HG02973 (cell line): ENCODE measurements around the gene DENND2D.

Source experiments
- ATAC-seq: cut with Tn5 transposase; IDR thresholded peaks from one replicate; pipeline ENCODE4 v1.9.1; 2021; ENCODE audit warnings: moderate library complexity; ENCODE audit not compliant: unreplicated experiment

The DENND2D gene

GRCh38 chr1:111141245-111142220 lies 58.9 kb downstream of the DENND2D start:
- ATAC-seq: no peak

GRCh38 chr1:111140680-111140967 lies 59.8 kb downstream of the DENND2D start:
- no peak for ATAC-seq

GRCh38 chr1:111139956-111140679 lies 60.3 kb downstream of the DENND2D start, which contains the start of the genes CEPT1 and DRAM2:
Gene CEPT1 (plus strand): TSS chr1:111140223. CDS start chr1:111147715, 7,492 bp downstream.
Gene DRAM2 (minus strand): TSS chr1:111140093. CDS start chr1:111131554, 8,539 bp downstream.
- peak; percentile 51 for ATAC-seq

- ATAC-seq: peak; percentile 20
Measured at GRCh38 chr1:111139324-111139955, 61.0 kb downstream of the DENND2D start.
